Ascending aorta (tissue), 2 donors: ENCODE results near the gene FAM222B. TPM values are rescaled to one million over a fixed set of nuclear protein-coding genes. Genes with fewer than 3 reads are reported as not detected.
A peak's percentile ranks its signal among the peaks of the same experiment; 100 is the strongest.

Source experiments
- DNase-seq, 2 donors: peaks; one replicate each; pipeline ENCODE4 v3.0.0-alpha.2; 2019; ENCODE audit warnings: low spot score in 2 of 2
- H3K27ac ChIP-seq, 2 donors: fragments of 200-600 bp; sonication (generic); one replicate each; pipeline ENCODE4 v1.5.1; 2016 to 2017; ENCODE audit warnings: mild to moderate bottlenecking in 1 of 2
- H3K27me3 ChIP-seq: fragments of 200-600 bp; sonication (generic); one replicate; pipeline ENCODE4 v1.5.1; 2017
- H3K36me3 ChIP-seq, 2 donors: fragments of 200-600 bp; sonication (generic); one replicate each; pipeline ENCODE4 v1.5.1; 2016
- H3K4me1 ChIP-seq, 2 donors: fragments of 200-600 bp; sonication (generic); one replicate each; pipeline ENCODE4 v1.5.1; 2016 to 2017; ENCODE audit warnings: mild to moderate bottlenecking in 1 of 2
- H3K4me3 ChIP-seq, 2 donors: fragments of 200-600 bp; sonication (generic); one replicate each; pipeline ENCODE4 v1.5.1; 2016 to 2017; ENCODE audit warnings: mild to moderate bottlenecking in 1 of 2
- H3K9me3 ChIP-seq, 2 donors: fragments of 200-600 bp; sonication (generic); one replicate each; pipeline ENCODE4 v1.5.1; 2016
- intact Hi-C: fragments of 100-400 bp; cut with DNase I; formaldehyde crosslinking; loops from one replicate; pipeline ENCODE4 v1.15.1; 2023
- total RNA-seq: library from RNA; depleted of rRNA; stranded (reverse); fragments of >200 nt; gene quantifications from one replicate; pipeline ENCODE4 v1.1.0, GENCODE V29; 2016
- TF ChIP-seq, protein P1 (sequence below), 3 experiments: fragments of 200-600 bp in 2 of 3; fragments of 450-650 bp in 1 of 3; sonication (generic) in 2 of 3; IDR thresholded peaks; one replicate each; pipeline ENCODE4 v1.5.1; 2016 to 2019; ENCODE audit warnings: antibody characterized with exemption in 3 of 3, mild to moderate bottlenecking in 1 of 3, moderate library complexity in 1 of 3

Gene FAM222B
- total RNA-seq, 1 donor from 2014 or later = 30.7 TPM

DNA sequence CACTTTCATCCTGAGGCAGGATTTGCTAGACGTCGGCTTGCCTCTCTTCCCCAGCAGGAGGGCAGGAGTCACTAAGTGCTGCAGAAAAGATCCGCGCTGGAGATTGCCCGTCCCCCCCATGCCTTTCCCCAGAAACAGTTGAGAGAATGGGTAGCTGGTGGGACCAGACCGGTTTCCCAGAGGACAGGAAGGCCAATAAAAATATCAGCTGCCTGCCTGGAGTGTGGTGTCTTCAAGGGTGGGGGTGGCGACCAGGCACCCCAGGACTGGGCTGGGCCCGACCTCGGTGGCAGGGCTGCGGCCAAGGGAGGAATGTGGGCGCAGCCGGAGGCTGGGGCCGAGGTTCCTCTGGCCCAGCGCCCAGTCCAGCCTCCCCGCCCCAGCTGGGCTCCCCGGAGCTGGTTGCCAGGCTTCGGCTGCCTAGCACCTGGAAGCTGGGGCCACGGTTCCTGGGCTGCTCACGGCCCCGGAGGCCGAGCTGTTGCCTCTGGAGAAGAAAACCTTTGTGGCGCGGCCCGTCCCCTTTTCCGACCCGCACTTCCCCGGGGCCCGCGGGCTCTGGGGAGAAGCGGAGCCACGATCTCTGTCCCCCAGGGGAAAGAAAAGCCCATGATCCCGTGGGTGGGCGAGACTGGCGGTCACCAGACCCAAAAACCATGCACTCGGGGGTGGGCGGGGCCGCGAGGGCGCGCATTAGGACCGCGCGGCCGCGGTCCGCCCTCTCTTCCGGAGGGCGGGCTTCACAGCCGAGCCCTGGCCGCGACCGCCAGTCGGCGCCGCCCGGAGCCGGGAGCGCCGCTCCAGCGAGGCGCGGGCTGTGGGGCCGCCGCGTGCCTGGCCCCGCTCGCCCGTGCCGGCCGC is 99.1 kb downstream of the FAM222B start, which contains the start of gene TRAF4:
TRAF4 (plus strand) TSS at position 769 of the 861 bp plus-strand sequence. CDS start 102 bp downstream, outside the sequence.
- H3K9me3 ChIP-seq = no peaks in the 10 kb centered on the region
- peak in 1 of 2 donors; percentile 89 for DNase-seq
- H3K27me3 ChIP-seq = no peaks in the 10 kb centered on the region
- TF ChIP-seq, protein P1, sequence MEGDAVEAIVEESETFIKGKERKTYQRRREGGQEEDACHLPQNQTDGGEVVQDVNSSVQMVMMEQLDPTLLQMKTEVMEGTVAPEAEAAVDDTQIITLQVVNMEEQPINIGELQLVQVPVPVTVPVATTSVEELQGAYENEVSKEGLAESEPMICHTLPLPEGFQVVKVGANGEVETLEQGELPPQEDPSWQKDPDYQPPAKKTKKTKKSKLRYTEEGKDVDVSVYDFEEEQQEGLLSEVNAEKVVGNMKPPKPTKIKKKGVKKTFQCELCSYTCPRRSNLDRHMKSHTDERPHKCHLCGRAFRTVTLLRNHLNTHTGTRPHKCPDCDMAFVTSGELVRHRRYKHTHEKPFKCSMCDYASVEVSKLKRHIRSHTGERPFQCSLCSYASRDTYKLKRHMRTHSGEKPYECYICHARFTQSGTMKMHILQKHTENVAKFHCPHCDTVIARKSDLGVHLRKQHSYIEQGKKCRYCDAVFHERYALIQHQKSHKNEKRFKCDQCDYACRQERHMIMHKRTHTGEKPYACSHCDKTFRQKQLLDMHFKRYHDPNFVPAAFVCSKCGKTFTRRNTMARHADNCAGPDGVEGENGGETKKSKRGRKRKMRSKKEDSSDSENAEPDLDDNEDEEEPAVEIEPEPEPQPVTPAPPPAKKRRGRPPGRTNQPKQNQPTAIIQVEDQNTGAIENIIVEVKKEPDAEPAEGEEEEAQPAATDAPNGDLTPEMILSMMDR (IDR thresholded peaks at IDR 0.05) = peak in 2 of 3 experiments; percentile 2 to 75
- H3K36me3 ChIP-seq = peaks cover 2 to 7% of the 10 kb centered on the region in 2 donors
- peak within 1 kb of the TSS; percentile 88 to 91 for H3K4me3 ChIP-seq
- intact Hi-C loops = loop anchor here (1.0 kb wide), 1 partner anchor 15 kb away; the partner anchor contains the start of gene NEK8
- peak within 1 kb of the TSS; percentile 88 to 98 for H3K27ac ChIP-seq
- peaks cover 15 to 34% of the 10 kb centered on the region in 2 donors for H3K4me1 ChIP-seq

- Histone ChIP-seq H3K27me3 (no peaks in the 10 kb centered on the region), H3K27ac (peak overlapping the region in 1 of 2 donors; percentile 18), H3K36me3 (no peaks in the 10 kb centered on the region), H3K4me3 (no peak overlapping the region), H3K9me3 (no peaks in the 10 kb centered on the region), H3K4me1 (peaks cover 12 to 30% of the 10 kb centered on the region in 2 donors)
- TF ChIP-seq, protein P1 (IDR thresholded peaks at IDR 0.05) = no peak
- no peak for DNase-seq
- intact Hi-C loops = no loop called here
These were observed 100.9 kb downstream of the FAM222B start for GRCh38 chr17:28741358-28742349.

GRCh38 chr17:28740406-28741357 is 101.9 kb downstream of the FAM222B start:
- Histone ChIP-seq H3K9me3 (no peaks in the 10 kb centered on the region), H3K36me3 (no peaks in the 10 kb centered on the region), H3K4me1 (peaks cover 8 to 21% of the 10 kb centered on the region in 2 donors), H3K4me3 (no peak overlapping the region), H3K27me3 (no peaks in the 10 kb centered on the region), H3K27ac (no peak overlapping the region)
- TF ChIP-seq, protein P1 (IDR thresholded peaks at IDR 0.05) = no peak
- intact Hi-C loops = no loop called here
- DNase-seq = no peak

DNA sequence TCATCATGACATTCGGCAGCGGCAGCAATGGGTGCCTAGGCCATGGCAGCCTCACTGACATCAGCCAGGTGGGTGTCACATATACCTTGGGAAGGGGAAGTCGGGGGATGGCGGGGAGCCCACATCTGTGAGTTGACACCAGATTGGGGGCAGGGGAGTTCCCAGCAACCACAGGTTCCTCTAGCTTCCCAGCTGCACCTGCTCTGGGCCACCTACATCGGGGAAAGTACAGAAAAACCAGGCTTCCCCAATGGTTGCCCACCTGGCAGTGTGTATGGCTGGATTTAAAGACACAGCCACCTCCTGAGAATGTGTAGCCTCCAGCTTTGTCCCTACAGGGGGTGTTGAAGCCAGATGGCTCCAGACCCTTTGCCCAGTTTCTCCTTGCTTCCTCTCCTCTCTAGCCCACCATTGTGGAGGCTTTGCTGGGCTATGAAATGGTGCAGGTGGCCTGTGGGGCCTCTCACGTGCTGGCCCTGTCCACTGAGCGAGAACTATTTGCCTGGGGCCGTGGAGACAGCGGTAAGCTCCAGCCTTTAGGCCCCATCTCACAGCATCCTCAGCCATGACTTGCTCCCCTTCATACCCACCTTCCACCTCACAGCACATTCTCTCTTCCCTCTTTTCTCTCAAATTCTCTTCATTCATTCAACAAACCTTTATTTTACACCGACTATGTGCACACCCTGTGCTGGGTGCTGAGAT is 103.8 kb downstream of the FAM222B start:
- Histone ChIP-seq H3K27me3 (no peaks in the 10 kb centered on the region), H3K4me1 (peaks cover 0 to 10% of the 10 kb centered on the region in 2 donors), H3K4me3 (no peak overlapping the region), H3K36me3 (no peaks in the 10 kb centered on the region), H3K9me3 (no peaks in the 10 kb centered on the region), H3K27ac (no peak overlapping the region)
- intact Hi-C loops = no loop called here
- TF ChIP-seq, protein P1 (IDR thresholded peaks at IDR 0.05) = no peak
- DNase-seq = no peak
